Breast epithelium (tissue), 3 donors: ENCODE results near the gene RASGRP1.

Experiments used
- POLR2A ChIP-seq: fragments of 450-650 bp; IDR thresholded peaks from one replicate; pipeline ENCODE4 v1.6.1; 2016; ENCODE audit warnings: antibody characterized with exemption, mild to moderate bottlenecking, moderate library complexity
- POLR2AphosphoS5 ChIP-seq, 3 donors: sonication (generic); formaldehyde crosslinking; IDR thresholded peaks; one replicate each; pipeline ENCODE4 v1.6.1; 2017; ENCODE audit warnings: antibody characterized with exemption in 3 of 3
- TF ChIP-seq, protein P1 (sequence below), 3 donors: fragments of 450-650 bp; IDR thresholded peaks; one replicate each; pipeline ENCODE4 v1.5.1; 2016 to 2017; ENCODE audit warnings: antibody characterized with exemption in 3 of 3, mild to moderate bottlenecking in 3 of 3, moderate library complexity in 3 of 3

DNA sequence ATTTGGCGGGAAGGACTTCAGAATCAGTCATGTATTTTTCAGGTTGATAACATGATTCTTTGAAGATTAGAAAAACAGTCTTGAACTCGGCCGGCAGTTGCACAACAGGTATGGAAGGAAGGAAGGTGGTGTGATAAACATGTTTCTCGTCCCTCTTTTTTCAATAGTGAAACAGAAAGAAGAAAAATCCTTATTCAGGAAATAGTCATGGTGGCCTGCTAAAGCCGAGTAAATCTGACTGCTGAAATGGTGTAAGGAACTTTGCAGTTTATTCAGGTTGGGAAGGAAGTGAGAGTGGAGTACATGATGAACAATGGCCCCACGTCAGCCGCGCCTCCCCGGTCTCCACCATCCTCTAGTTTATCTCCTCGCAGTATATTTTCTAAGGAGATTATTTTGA lies 6.7 kb downstream of the RASGRP1 start:
- TF ChIP-seq, protein P1, sequence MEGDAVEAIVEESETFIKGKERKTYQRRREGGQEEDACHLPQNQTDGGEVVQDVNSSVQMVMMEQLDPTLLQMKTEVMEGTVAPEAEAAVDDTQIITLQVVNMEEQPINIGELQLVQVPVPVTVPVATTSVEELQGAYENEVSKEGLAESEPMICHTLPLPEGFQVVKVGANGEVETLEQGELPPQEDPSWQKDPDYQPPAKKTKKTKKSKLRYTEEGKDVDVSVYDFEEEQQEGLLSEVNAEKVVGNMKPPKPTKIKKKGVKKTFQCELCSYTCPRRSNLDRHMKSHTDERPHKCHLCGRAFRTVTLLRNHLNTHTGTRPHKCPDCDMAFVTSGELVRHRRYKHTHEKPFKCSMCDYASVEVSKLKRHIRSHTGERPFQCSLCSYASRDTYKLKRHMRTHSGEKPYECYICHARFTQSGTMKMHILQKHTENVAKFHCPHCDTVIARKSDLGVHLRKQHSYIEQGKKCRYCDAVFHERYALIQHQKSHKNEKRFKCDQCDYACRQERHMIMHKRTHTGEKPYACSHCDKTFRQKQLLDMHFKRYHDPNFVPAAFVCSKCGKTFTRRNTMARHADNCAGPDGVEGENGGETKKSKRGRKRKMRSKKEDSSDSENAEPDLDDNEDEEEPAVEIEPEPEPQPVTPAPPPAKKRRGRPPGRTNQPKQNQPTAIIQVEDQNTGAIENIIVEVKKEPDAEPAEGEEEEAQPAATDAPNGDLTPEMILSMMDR (IDR thresholded peaks at IDR 0.05), result no peak
- TF ChIP-seq POLR2A (no peak), POLR2AphosphoS5 (IDR thresholded peaks at IDR 0.05) (no peak)
